Measurements from ENCODE around the gene FLT1. TPM values are rescaled to one million over a fixed set of nuclear protein-coding genes. Genes with fewer than 3 reads are reported as not detected.

FLT1 gene
- total and polyA plus RNA-seq, 2 donors (not counting 1 experiment from before 2014, with no cell fraction given), result 1.3 to 2.5 TPM

DNA sequence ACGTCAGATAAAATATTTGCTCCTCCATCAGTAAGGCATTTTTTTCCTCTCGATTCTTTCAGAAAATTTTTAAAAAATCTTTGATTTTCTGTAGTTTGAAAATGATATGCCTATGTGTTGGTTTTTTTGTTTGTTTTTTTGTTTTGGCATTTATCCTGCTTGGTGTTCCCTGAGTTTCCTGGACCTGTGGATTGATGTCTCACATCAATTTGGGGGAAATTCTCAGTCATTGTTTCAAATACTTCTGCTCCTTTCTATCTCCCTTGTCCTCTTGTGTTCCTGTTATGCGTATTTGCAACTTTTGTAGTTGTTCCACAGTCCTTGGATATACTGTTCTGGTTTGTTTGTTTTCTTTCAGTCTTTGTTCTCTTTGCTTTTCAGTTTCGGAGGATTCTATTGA lies 18.8 kb upstream of the FLT1 start:
- TF ChIP-seq EZH2 (IDR thresholded peaks at IDR 0.05; ENCODE audit: low read length, missing control alignments) (no peak), CTCF (conservative IDR thresholded peaks at IDR 0.05 in 1 of 2, IDR thresholded peaks at IDR 0.05 in 1 of 2; ENCODE audit: low read depth in 1 of 2, low read length in 2 of 2) (no peak)
- H2AFZ ChIP-seq (ENCODE audit: low read length), result no peak overlapping the region
- no peaks in the 10 kb centered on the region for H3K27me3 ChIP-seq (ENCODE audit: control insufficient read depth, insufficient read depth, low read length)

GRCh38 chr13:28510542-28510941 lies 15.6 kb upstream of the FLT1 start:
- no peaks in the 10 kb centered on the region for H4K20me1 ChIP-seq (ENCODE audit: control insufficient read depth, extremely low read depth, insufficient read depth, low read length)
- H3K27ac ChIP-seq (ENCODE audit: insufficient read depth, low read length), result no peak overlapping the region
- no peak overlapping the region for H2AFZ ChIP-seq (ENCODE audit: low read length)
- TF ChIP-seq CTCF (conservative IDR thresholded peaks at IDR 0.05 in 1 of 2, IDR thresholded peaks at IDR 0.05 in 1 of 2; ENCODE audit: low read depth in 1 of 2, low read length in 2 of 2) (no peak), EZH2 (IDR thresholded peaks at IDR 0.05; ENCODE audit: low read length, missing control alignments) (no peak)
- H3K79me2 ChIP-seq (ENCODE audit: control insufficient read depth, insufficient read depth, low read length), result no peaks in the 10 kb centered on the region
- no peak overlapping the region for H3K4me3 ChIP-seq (replicated peaks in 1 of 4; ENCODE audit: control extremely low read depth in 1 of 4, insufficient read depth in 1 of 4, low read depth in 3 of 4, low read length in 4 of 4)
- no peaks in the 10 kb centered on the region for H3K4me1 ChIP-seq (ENCODE audit: control insufficient read depth, extremely low read depth, insufficient read depth, low read length)
- no peak overlapping the region for H3K4me2 ChIP-seq (ENCODE audit: extremely low read depth, insufficient read depth, low read length)
- no peaks in the 10 kb centered on the region for H3K36me3 ChIP-seq (ENCODE audit: control insufficient read depth, insufficient read depth, low read length)
- H3K27me3 ChIP-seq (ENCODE audit: control insufficient read depth, insufficient read depth, low read length), result no peaks in the 10 kb centered on the region
- no peak for DNase-seq (ENCODE audit: low read depth in 2 of 2)
- H3K9ac ChIP-seq (ENCODE audit: insufficient read depth, low read length), result no peak overlapping the region
- no peaks in the 10 kb centered on the region for H3K9me3 ChIP-seq (ENCODE audit: control insufficient read depth, insufficient read depth, low read depth, low read length)

More for the DNA sequence above, 18.8 kb upstream of the FLT1 start:
- DNase-seq (ENCODE audit: low read depth in 2 of 2), result no peak
- Histone ChIP-seq H3K27ac (ENCODE audit: insufficient read depth, low read length) (no peak overlapping the region), H3K36me3 (ENCODE audit: control insufficient read depth, insufficient read depth, low read length) (no peaks in the 10 kb centered on the region), H4K20me1 (ENCODE audit: control insufficient read depth, extremely low read depth, insufficient read depth, low read length) (no peaks in the 10 kb centered on the region), H3K79me2 (ENCODE audit: control insufficient read depth, insufficient read depth, low read length) (no peaks in the 10 kb centered on the region), H3K9me3 (ENCODE audit: control insufficient read depth, insufficient read depth, low read depth, low read length) (no peaks in the 10 kb centered on the region), H3K4me3 (replicated peaks in 1 of 4; ENCODE audit: control extremely low read depth in 1 of 4, insufficient read depth in 1 of 4, low read depth in 3 of 4, low read length in 4 of 4) (no peak overlapping the region), H3K4me1 (ENCODE audit: control insufficient read depth, extremely low read depth, insufficient read depth, low read length) (no peaks in the 10 kb centered on the region), H3K9ac (ENCODE audit: insufficient read depth, low read length) (no peak overlapping the region), H3K4me2 (ENCODE audit: extremely low read depth, insufficient read depth, low read length) (no peak overlapping the region)

DNA sequence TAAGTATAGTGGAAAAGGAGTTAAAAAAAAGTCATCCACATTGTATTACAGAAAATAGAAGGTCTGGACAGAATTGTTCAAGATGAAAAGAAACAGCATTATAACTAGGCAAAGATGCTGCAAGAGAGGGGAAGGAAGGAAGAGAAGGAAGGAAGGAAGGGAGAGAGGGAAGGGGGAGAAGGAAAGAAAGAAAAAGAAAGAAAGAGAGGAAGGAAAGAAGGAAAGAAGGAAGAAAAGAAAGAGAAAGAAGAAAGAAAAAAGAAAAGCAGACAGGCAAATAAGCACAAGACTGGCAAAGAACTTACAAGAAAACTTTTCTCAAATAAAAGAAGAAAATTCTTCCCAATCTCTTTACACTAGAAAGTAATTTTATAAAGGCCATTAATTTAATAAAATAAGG lies 15.1 kb upstream of the FLT1 start:
- Histone ChIP-seq H2AFZ (ENCODE audit: low read length) (no peak overlapping the region), H3K4me2 (ENCODE audit: extremely low read depth, insufficient read depth, low read length) (no peak overlapping the region), H3K36me3 (ENCODE audit: control insufficient read depth, insufficient read depth, low read length) (no peaks in the 10 kb centered on the region), H3K79me2 (ENCODE audit: control insufficient read depth, insufficient read depth, low read length) (no peaks in the 10 kb centered on the region), H3K4me1 (ENCODE audit: control insufficient read depth, extremely low read depth, insufficient read depth, low read length) (no peaks in the 10 kb centered on the region), H3K27me3 (ENCODE audit: control insufficient read depth, insufficient read depth, low read length) (no peaks in the 10 kb centered on the region), H3K4me3 (replicated peaks in 1 of 4; ENCODE audit: control extremely low read depth in 1 of 4, insufficient read depth in 1 of 4, low read depth in 3 of 4, low read length in 4 of 4) (no peak overlapping the region), H4K20me1 (ENCODE audit: control insufficient read depth, extremely low read depth, insufficient read depth, low read length) (no peaks in the 10 kb centered on the region), H3K9me3 (ENCODE audit: control insufficient read depth, insufficient read depth, low read depth, low read length) (no peaks in the 10 kb centered on the region), H3K9ac (ENCODE audit: insufficient read depth, low read length) (no peak overlapping the region), H3K27ac (ENCODE audit: insufficient read depth, low read length) (no peak overlapping the region)
- TF ChIP-seq CTCF (conservative IDR thresholded peaks at IDR 0.05 in 1 of 2, IDR thresholded peaks at IDR 0.05 in 1 of 2; ENCODE audit: low read depth in 1 of 2, low read length in 2 of 2), result no peak
- no peak for TF ChIP-seq EZH2 (IDR thresholded peaks at IDR 0.05; ENCODE audit: low read length, missing control alignments)
- DNase-seq (ENCODE audit: low read depth in 2 of 2), result no peak

Data from fibroblast of lung (primary cell).